ENCODE measurements around the gene CHST14.

CHST14 gene

GRCh38 chr15:40470423-40471104 lies at the start of gene CHST14:
Gene CHST14, plus strand, starts transcription at chr15:40470984. Its CDS starts 230 bp downstream, at chr15:40471214.
- peak; percentile 83 for DNase-seq (ENCODE audit: low spot score)

GRCh38 chr15:40421246-40422157 lies 49.3 kb upstream of the CHST14 start:
- peak; percentile 87 for DNase-seq (ENCODE audit: low spot score)

- DNase-seq (ENCODE audit: low spot score), result no peak
Measured at GRCh38 chr15:40424483-40425115, 46.2 kb upstream of the CHST14 start.

GRCh38 chr15:40425681-40426080 lies 45.1 kb upstream of the CHST14 start:
- DNase-seq (ENCODE audit: low spot score), result no peak

GRCh38 chr15:40427188-40427587 lies 43.6 kb upstream of the CHST14 start:
- DNase-seq (ENCODE audit: low spot score), result no peak

- DNase-seq (ENCODE audit: low spot score), result no peak
Measured at GRCh38 chr15:40428185-40428584, 42.6 kb upstream of the CHST14 start.

- no peak for DNase-seq (ENCODE audit: low spot score)
Measured at GRCh38 chr15:40429068-40429710, 41.6 kb upstream of the CHST14 start.

GRCh38 chr15:40430271-40430805 lies 40.4 kb upstream of the CHST14 start:
- no peak for DNase-seq (ENCODE audit: low spot score)

- DNase-seq (ENCODE audit: low spot score), result no peak
Measured at GRCh38 chr15:40435023-40435709, 35.6 kb upstream of the CHST14 start.

- DNase-seq (ENCODE audit: low spot score), result no peak
Measured at GRCh38 chr15:40435710-40436089, 35.1 kb upstream of the CHST14 start.

GRCh38 chr15:40436116-40436891 lies 34.5 kb upstream of the CHST14 start:
- DNase-seq (ENCODE audit: low spot score), result peak; percentile 61

GRCh38 chr15:40436892-40437751 lies 33.7 kb upstream of the CHST14 start:
- no peak for DNase-seq (ENCODE audit: low spot score)

- no peak for DNase-seq (ENCODE audit: low spot score)
Measured at GRCh38 chr15:40437752-40438687, 32.8 kb upstream of the CHST14 start.

GRCh38 chr15:40438712-40439111 lies 32.1 kb upstream of the CHST14 start:
- no peak for DNase-seq (ENCODE audit: low spot score)

GRCh38 chr15:40439461-40439959 lies 31.3 kb upstream of the CHST14 start:
- DNase-seq (ENCODE audit: low spot score), result peak; percentile 69

- DNase-seq (ENCODE audit: low spot score), result peak; percentile 72
Measured at GRCh38 chr15:40439960-40440742, 30.6 kb upstream of the CHST14 start.

Data from ecto neural progenitor cell (in vitro differentiated cells).